Ectodermal cell (in vitro differentiated cells): ENCODE results near the gene EAF2. TPM values are rescaled to one million over a fixed set of nuclear protein-coding genes. Genes with fewer than 3 reads are reported as not detected.

Experiments
- H3K27ac ChIP-seq: 2 replicates; pipeline ENCODE4 v1.7.0; 2013; ENCODE audit warnings: mild to moderate bottlenecking, low read depth, low read length; ENCODE audit not compliant: insufficient read depth, poor library complexity, severe bottlenecking
- H3K27me3 ChIP-seq: 2 replicates; pipeline ENCODE4 v1.7.0; 2013; ENCODE audit warnings: mild to moderate bottlenecking, low read length; ENCODE audit not compliant: insufficient read depth, control insufficient read depth, poor library complexity, severe bottlenecking
- H3K36me3 ChIP-seq: one replicate; pipeline ENCODE4 v1.7.0; 2013; ENCODE audit warnings: low read length; ENCODE audit not compliant: control insufficient read depth, insufficient read depth
- H3K4me1 ChIP-seq: one replicate; pipeline ENCODE4 v1.7.0; 2013; ENCODE audit warnings: low read length; ENCODE audit not compliant: control insufficient read depth, insufficient read depth
- H3K4me3 ChIP-seq: 2 replicates; pipeline ENCODE4 v1.7.0; 2013; ENCODE audit warnings: low read depth, low read length, control low read depth; ENCODE audit not compliant: insufficient read depth
- H3K9me3 ChIP-seq: 2 replicates; pipeline ENCODE4 v1.7.0; 2013; ENCODE audit warnings: mild to moderate bottlenecking, low read length, moderate library complexity; ENCODE audit not compliant: control insufficient read depth
- WGBS, 2 experiments: methylation state at CpG; one replicate each; pipeline ENCODE4 v1.1.7; 2013; ENCODE audit warnings: missing lambda C conversion rate in 2 of 2; 5-methylcytosine and 5-hydroxymethylcytosine counted together
- polyA plus RNA-seq, 4 experiments: library from polyadenylated mRNA; stranded (reverse); fragments of 50-300 nt; gene quantifications; one replicate each; pipeline ENCODE4 v1.2.3, GENCODE V29; 2013

Gene EAF2
- 3.4 TPM for polyA plus RNA-seq (2013, experiment 1 of 4)
- polyA plus RNA-seq (2013, experiment 2 of 4), result 3.5 TPM
- 2.7 TPM for polyA plus RNA-seq (2013, experiment 3 of 4)
- 4.0 TPM for polyA plus RNA-seq (2013, experiment 4 of 4)

GRCh38 chr3:121834671-121835464 is at the start of gene EAF2, which contains the start of gene IQCB1:
Gene EAF2, plus strand, starts transcription at chr3:121835209. Its CDS starts 77 bp downstream, at chr3:121835286.
Gene IQCB1, minus strand, starts transcription at chr3:121835060. Its CDS starts 6,100 bp downstream, at chr3:121828960.
- H3K36me3 ChIP-seq, result peaks cover 12% of the 10 kb centered on the region
- no peaks in the 10 kb centered on the region for H3K9me3 ChIP-seq
- peak within 1 kb of the TSS; percentile 77 for H3K4me3 ChIP-seq
- no peak within 1 kb of the TSS for H3K27ac ChIP-seq
- no peaks in the 10 kb centered on the region for H3K4me1 ChIP-seq
- H3K27me3 ChIP-seq, result peaks cover 13% of the 10 kb centered on the region
- WGBS, 2 experiments, result 0 to 1% methylated on average over 54 of the region's 54 CpGs

GRCh38 chr3:121786485-121786884 is 48.5 kb upstream of the EAF2 start:
- no peak overlapping the region for H3K4me3 ChIP-seq
- H3K27ac ChIP-seq, result no peak overlapping the region
- peaks cover 17% of the 10 kb centered on the region for H3K36me3 ChIP-seq
- no peaks in the 10 kb centered on the region for H3K9me3 ChIP-seq
- no peaks in the 10 kb centered on the region for H3K4me1 ChIP-seq
- 96 to 100% methylated on average over 2 of the region's 2 CpGs for WGBS, 2 experiments
- no peaks in the 10 kb centered on the region for H3K27me3 ChIP-seq

- peaks cover 7% of the 10 kb centered on the region for H3K36me3 ChIP-seq
- H3K27me3 ChIP-seq, result no peaks in the 10 kb centered on the region
- no peaks in the 10 kb centered on the region for H3K9me3 ChIP-seq
- 93% methylated on average over 3 of the region's 3 CpGs for WGBS, 2 experiments
- H3K4me1 ChIP-seq, result no peaks in the 10 kb centered on the region
- no peak overlapping the region for H3K4me3 ChIP-seq
- H3K27ac ChIP-seq, result no peak overlapping the region
Observed at GRCh38 chr3:121793078-121793477, 41.9 kb upstream of the EAF2 start.

GRCh38 chr3:121794264-121794983 is 40.6 kb upstream of the EAF2 start:
- 86 to 91% methylated on average over 1 of the region's 2 CpGs for WGBS, 2 experiments
- no peaks in the 10 kb centered on the region for H3K27me3 ChIP-seq

GRCh38 chr3:121796970-121797369 is 38.0 kb upstream of the EAF2 start:
- no peak overlapping the region for H3K27ac ChIP-seq
- no peak overlapping the region for H3K4me3 ChIP-seq
- WGBS, 2 experiments, result no CpG with 5 or more reads among the region's 1 CpG
- H3K4me1 ChIP-seq, result no peaks in the 10 kb centered on the region
- H3K9me3 ChIP-seq, result no peaks in the 10 kb centered on the region
- H3K36me3 ChIP-seq, result peaks cover 4% of the 10 kb centered on the region
- no peaks in the 10 kb centered on the region for H3K27me3 ChIP-seq

More at GRCh38 chr3:121794264-121794983, 40.6 kb upstream of the EAF2 start:
- H3K36me3 ChIP-seq, result peaks cover 4% of the 10 kb centered on the region
- no peak overlapping the region for H3K4me3 ChIP-seq
- no peaks in the 10 kb centered on the region for H3K4me1 ChIP-seq
- no peak overlapping the region for H3K27ac ChIP-seq
- H3K9me3 ChIP-seq, result no peaks in the 10 kb centered on the region

GRCh38 chr3:121800906-121801305 is 34.1 kb upstream of the EAF2 start:
- Histone ChIP-seq H3K9me3 (no peaks in the 10 kb centered on the region), H3K36me3 (no peaks in the 10 kb centered on the region)

GRCh38 chr3:121803771-121804320 is 31.2 kb upstream of the EAF2 start:
- Histone ChIP-seq H3K4me3 (no peak overlapping the region), H3K9me3 (no peaks in the 10 kb centered on the region), H3K36me3 (no peaks in the 10 kb centered on the region), H3K4me1 (no peaks in the 10 kb centered on the region), H3K27me3 (no peaks in the 10 kb centered on the region), H3K27ac (no peak overlapping the region)
- whole genome bisulfite sequencing, 2 experiments, result 89% methylated on average over 1 of the region's 2 CpGs; no CpG with 5 or more reads in 1 of the 2 experiments

More at GRCh38 chr3:121800906-121801305, 34.1 kb upstream of the EAF2 start:
- Histone ChIP-seq H3K27ac (no peak overlapping the region), H3K4me1 (no peaks in the 10 kb centered on the region), H3K4me3 (no peak overlapping the region), H3K27me3 (no peaks in the 10 kb centered on the region)

GRCh38 chr3:121809249-121809648 is 25.8 kb upstream of the EAF2 start:
- H3K9me3 ChIP-seq, result no peaks in the 10 kb centered on the region
- WGBS, 2 experiments, result 0% methylated on average over 1 of the region's 1 CpG
- no peaks in the 10 kb centered on the region for H3K4me1 ChIP-seq
- no peak overlapping the region for H3K4me3 ChIP-seq
- no peaks in the 10 kb centered on the region for H3K36me3 ChIP-seq
- no peak overlapping the region for H3K27ac ChIP-seq
- no peaks in the 10 kb centered on the region for H3K27me3 ChIP-seq

- H3K9me3 ChIP-seq, result no peaks in the 10 kb centered on the region
- H3K27ac ChIP-seq, result no peak overlapping the region
- no peak overlapping the region for H3K4me3 ChIP-seq
- H3K27me3 ChIP-seq, result no peaks in the 10 kb centered on the region
- H3K4me1 ChIP-seq, result no peaks in the 10 kb centered on the region
- peaks cover 15% of the 10 kb centered on the region for H3K36me3 ChIP-seq
Observed at GRCh38 chr3:121817753-121818152, 17.3 kb upstream of the EAF2 start.

- H3K27ac ChIP-seq, result no peak overlapping the region
- H3K9me3 ChIP-seq, result peaks cover 4% of the 10 kb centered on the region
- 92 to 94% methylated on average over 2 of the region's 2 CpGs for WGBS, 2 experiments
- H3K4me3 ChIP-seq, result no peak overlapping the region
- H3K27me3 ChIP-seq, result no peaks in the 10 kb centered on the region
- no peaks in the 10 kb centered on the region for H3K4me1 ChIP-seq
- H3K36me3 ChIP-seq, result peaks cover 15% of the 10 kb centered on the region
Observed at GRCh38 chr3:121818578-121818977, 16.4 kb upstream of the EAF2 start.
